HL-60 (cell line): ENCODE measurements around the gene DNAL4.

Experiments used
- CTCF ChIP-seq: IDR thresholded peaks from one replicate; pipeline ENCODE4 v1.5.1; 2011; ENCODE audit warnings: low read length, control low read depth, inconsistent platforms; ENCODE audit not compliant: insufficient read depth
- GABPA ChIP-seq: IDR thresholded peaks from 2 replicates; pipeline ENCODE4 v1.6.1; 2012; ENCODE audit warnings: low read depth
- POLR2AphosphoS5 ChIP-seq: IDR thresholded peaks from 2 replicates; pipeline ENCODE4 v1.6.1; 2012; ENCODE audit warnings: low read depth
- REST ChIP-seq: IDR thresholded peaks from 2 replicates; pipeline ENCODE4 v1.6.1; 2012; ENCODE audit warnings: low read depth; ENCODE audit not compliant: insufficient replicate concordance
- SPI1 ChIP-seq: IDR thresholded peaks from 2 replicates; pipeline ENCODE4 v1.6.1; 2012; ENCODE audit warnings: low read depth, mild to moderate bottlenecking, borderline replicate concordance

GRCh38 chr22:38770257-38770949 is 23.5 kb downstream of the DNAL4 start:
- TF ChIP-seq CTCF (no peak), POLR2AphosphoS5 (no peak), REST (no peak), GABPA (no peak), SPI1 (no peak)
